ENCODE measurements around the gene CYP11A1. TPM values are rescaled to one million over a fixed set of nuclear protein-coding genes. Genes with fewer than 3 reads are reported as not detected.

CYP11A1 gene
- total RNA-seq, 1 donor from 2014 or later = 0.43 TPM

- H3K4me3 Mint-ChIP-seq (ENCODE audit: unreplicated experiment) = no peak overlapping the region
- H3K27ac Mint-ChIP-seq (ENCODE audit: unreplicated experiment) = peak overlapping the region; percentile 10
- TF ChIP-seq CTCF (IDR thresholded peaks at IDR 0.05; ENCODE audit: insufficient read depth, low read depth, low read length) (no peak), EZH2 (IDR thresholded peaks at IDR 0.05; ENCODE audit: insufficient read depth, low read length) (no peak)
- H4K20me1 ChIP-seq (ENCODE audit: insufficient read depth, low read length) = no peaks in the 10 kb centered on the region
- no peaks in the 10 kb centered on the region for H3K36me3 Mint-ChIP-seq (ENCODE audit: low read depth, unreplicated experiment)
- no peaks in the 10 kb centered on the region for H3K9me3 Mint-ChIP-seq (ENCODE audit: unreplicated experiment)
- FAIRE-seq (no peak), DNase-seq (ENCODE audit: low read depth) (no peak)
- H3K4me2 ChIP-seq (ENCODE audit: low read length) = peak overlapping the region; percentile 15
- H3K9me3 ChIP-seq (ENCODE audit: insufficient read depth, low read depth, low read length) = no peaks in the 10 kb centered on the region
- no peaks in the 10 kb centered on the region for H3K36me3 ChIP-seq (ENCODE audit: insufficient read depth, low read length)
- peaks cover 20% of the 10 kb centered on the region for H3K27me3 Mint-ChIP-seq (ENCODE audit: low read depth, unreplicated experiment)
- peaks cover 24% of the 10 kb centered on the region for H3K4me1 Mint-ChIP-seq (ENCODE audit: low read depth, unreplicated experiment)
- no peaks in the 10 kb centered on the region for H3K27me3 ChIP-seq (ENCODE audit: insufficient read depth, low read length)
- no peaks in the 10 kb centered on the region for H3K79me2 ChIP-seq (ENCODE audit: insufficient read depth, low read length)
- H3K9ac ChIP-seq (ENCODE audit: low read length) = no peak overlapping the region
- H3K4me1 ChIP-seq (ENCODE audit: insufficient read depth, low read length) = peaks cover 45% of the 10 kb centered on the region
- no peak overlapping the region for H3K27ac ChIP-seq (ENCODE audit: low read depth, low read length)
- H2AFZ ChIP-seq (ENCODE audit: low read depth, low read length) = peak overlapping the region; percentile 2
- H3K4me3 ChIP-seq (ENCODE audit: insufficient read depth, low read depth, low read length) = no peak overlapping the region
Observed at GRCh38 chr15:74315626-74316025, 51.8 kb downstream of the CYP11A1 start.

- Histone ChIP-seq H3K27ac (ENCODE audit: low read depth, low read length) (no peak overlapping the region), H3K4me2 (ENCODE audit: low read length) (peak overlapping the region; percentile 15), H3K4me3 (ENCODE audit: insufficient read depth, low read depth, low read length) (no peak overlapping the region), H3K9me3 (ENCODE audit: insufficient read depth, low read depth, low read length) (no peaks in the 10 kb centered on the region), H3K79me2 (ENCODE audit: insufficient read depth, low read length) (no peaks in the 10 kb centered on the region), H2AFZ (ENCODE audit: low read depth, low read length) (no peak overlapping the region), H3K9ac (ENCODE audit: low read length) (no peak overlapping the region), H4K20me1 (ENCODE audit: insufficient read depth, low read length) (no peaks in the 10 kb centered on the region), H3K27me3 (ENCODE audit: insufficient read depth, low read length) (no peaks in the 10 kb centered on the region), H3K36me3 (ENCODE audit: insufficient read depth, low read length) (no peaks in the 10 kb centered on the region), H3K4me1 (ENCODE audit: insufficient read depth, low read length) (peaks cover 45% of the 10 kb centered on the region)
- H3K4me1 Mint-ChIP-seq (ENCODE audit: low read depth, unreplicated experiment) = peaks cover 21% of the 10 kb centered on the region
- no peaks in the 10 kb centered on the region for H3K9me3 Mint-ChIP-seq (ENCODE audit: unreplicated experiment)
- TF ChIP-seq CTCF (IDR thresholded peaks at IDR 0.05; ENCODE audit: insufficient read depth, low read depth, low read length) = no peak
- no peak for TF ChIP-seq EZH2 (IDR thresholded peaks at IDR 0.05; ENCODE audit: insufficient read depth, low read length)
- H3K4me3 Mint-ChIP-seq (ENCODE audit: unreplicated experiment) = no peak overlapping the region
- H3K27ac Mint-ChIP-seq (ENCODE audit: unreplicated experiment) = no peak overlapping the region
- DNase-seq (ENCODE audit: low read depth) = peak; percentile 42
- FAIRE-seq = no peak
- no peaks in the 10 kb centered on the region for H3K36me3 Mint-ChIP-seq (ENCODE audit: low read depth, unreplicated experiment)
- peaks cover 25% of the 10 kb centered on the region for H3K27me3 Mint-ChIP-seq (ENCODE audit: low read depth, unreplicated experiment)
Observed at GRCh38 chr15:74314795-74315438, 52.5 kb downstream of the CYP11A1 start.

DNA sequence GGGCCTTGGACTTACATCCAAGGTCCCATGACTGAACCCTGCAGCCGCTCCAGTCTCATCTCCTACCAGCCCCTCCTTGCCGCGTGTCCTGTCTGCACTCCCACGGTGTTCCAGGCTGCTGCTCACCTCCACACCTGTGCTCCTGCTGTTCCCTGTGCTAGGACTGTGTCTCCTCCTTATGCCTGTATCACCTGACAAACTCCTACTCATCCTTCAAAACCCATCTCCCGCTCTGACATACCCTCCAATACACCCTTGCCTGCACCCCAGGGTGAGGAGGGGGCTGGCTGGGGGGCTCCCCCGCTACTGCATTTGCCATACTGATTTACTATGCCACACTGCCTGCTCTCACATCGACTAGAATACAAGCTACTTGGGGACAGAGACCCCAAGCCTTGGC, 53.6 kb downstream of the CYP11A1 start:
- Histone ChIP-seq H3K27ac (ENCODE audit: low read depth, low read length) (no peak overlapping the region), H3K27me3 (ENCODE audit: insufficient read depth, low read length) (no peaks in the 10 kb centered on the region), H3K79me2 (ENCODE audit: insufficient read depth, low read length) (no peaks in the 10 kb centered on the region), H4K20me1 (ENCODE audit: insufficient read depth, low read length) (no peaks in the 10 kb centered on the region), H3K4me3 (ENCODE audit: insufficient read depth, low read depth, low read length) (no peak overlapping the region), H3K9me3 (ENCODE audit: insufficient read depth, low read depth, low read length) (no peaks in the 10 kb centered on the region), H3K9ac (ENCODE audit: low read length) (no peak overlapping the region), H3K4me2 (ENCODE audit: low read length) (no peak overlapping the region), H3K36me3 (ENCODE audit: insufficient read depth, low read length) (no peaks in the 10 kb centered on the region), H2AFZ (ENCODE audit: low read depth, low read length) (no peak overlapping the region), H3K4me1 (ENCODE audit: insufficient read depth, low read length) (peaks cover 45% of the 10 kb centered on the region)
- no peaks in the 10 kb centered on the region for H3K36me3 Mint-ChIP-seq (ENCODE audit: low read depth, unreplicated experiment)
- DNase-seq (ENCODE audit: low read depth) (no peak), FAIRE-seq (no peak)
- no peak for TF ChIP-seq CTCF (IDR thresholded peaks at IDR 0.05; ENCODE audit: insufficient read depth, low read depth, low read length)
- TF ChIP-seq EZH2 (IDR thresholded peaks at IDR 0.05; ENCODE audit: insufficient read depth, low read length) = no peak
- peaks cover 21% of the 10 kb centered on the region for H3K4me1 Mint-ChIP-seq (ENCODE audit: low read depth, unreplicated experiment)
- H3K27me3 Mint-ChIP-seq (ENCODE audit: low read depth, unreplicated experiment) = peaks cover 35% of the 10 kb centered on the region
- H3K9me3 Mint-ChIP-seq (ENCODE audit: unreplicated experiment) = no peaks in the 10 kb centered on the region
- H3K27ac Mint-ChIP-seq (ENCODE audit: unreplicated experiment) = no peak overlapping the region
- H3K4me3 Mint-ChIP-seq (ENCODE audit: unreplicated experiment) = peak overlapping the region; percentile 54
